RWPE1 (cell line): ENCODE measurements around the gene VPS37B.
"Not testable (repeated sequence)": the region's sequence is repeated elsewhere in the genome, so short reads cannot be mapped to it uniquely, and the experiment has no call there.

ENCODE experiments used
- CTCF ChIA-PET: fragments of 350-600 bp; sonication (Branson Sonifier 250); formaldehyde crosslinking; extraction: SDS; loops from one replicate; lab custom pipeline; 2021; lab: Yijun Ruan, JAX
- POLR2A ChIA-PET: fragments of 400-600 bp; formaldehyde crosslinking; extraction: SDS; loops from one replicate; lab custom pipeline; 2020; ENCODE audit warnings: antibody characterized with exemption; ENCODE audit not compliant: low non-redundant PET; lab: Yijun Ruan, JAX
- DNase-seq: peaks from one replicate; pipeline ENCODE4 v3.0.0; 2012; ENCODE audit warnings: low spot score
- H3K27ac ChIP-seq: fragments of 450-650 bp; 2 replicates; pipeline ENCODE4 v1.5.1; 2017
- TF ChIP-seq, protein P1 (sequence below): fragments of 450-650 bp; conservative IDR thresholded peaks from 2 replicates; pipeline ENCODE4 v1.5.1; 2017; ENCODE audit warnings: low read depth, mild to moderate bottlenecking

The VPS37B gene

GRCh38 chr12:122895704-122896636, at the start of gene VPS37B:
TSS of gene VPS37B (minus strand) at chr12:122896124. CDS start at chr12:122896062, 62 bp downstream.
- DNase-seq: peak; percentile 88
- CTCF ChIA-PET: interaction anchor here (0.5 to 1.1 kb wide), 3 partner anchors 26 to 70 kb away, joined by 3 read pairs; no protein-coding TSS in a partner anchor
- POLR2A ChIA-PET: interaction anchor here (0.7 kb wide), 2 partner anchors 44 to 121 kb away, joined by 4 to 5 read pairs; no protein-coding TSS in a partner anchor
- H3K27ac ChIP-seq: peak within 1 kb of the TSS; percentile 91
- TF ChIP-seq, protein P1, sequence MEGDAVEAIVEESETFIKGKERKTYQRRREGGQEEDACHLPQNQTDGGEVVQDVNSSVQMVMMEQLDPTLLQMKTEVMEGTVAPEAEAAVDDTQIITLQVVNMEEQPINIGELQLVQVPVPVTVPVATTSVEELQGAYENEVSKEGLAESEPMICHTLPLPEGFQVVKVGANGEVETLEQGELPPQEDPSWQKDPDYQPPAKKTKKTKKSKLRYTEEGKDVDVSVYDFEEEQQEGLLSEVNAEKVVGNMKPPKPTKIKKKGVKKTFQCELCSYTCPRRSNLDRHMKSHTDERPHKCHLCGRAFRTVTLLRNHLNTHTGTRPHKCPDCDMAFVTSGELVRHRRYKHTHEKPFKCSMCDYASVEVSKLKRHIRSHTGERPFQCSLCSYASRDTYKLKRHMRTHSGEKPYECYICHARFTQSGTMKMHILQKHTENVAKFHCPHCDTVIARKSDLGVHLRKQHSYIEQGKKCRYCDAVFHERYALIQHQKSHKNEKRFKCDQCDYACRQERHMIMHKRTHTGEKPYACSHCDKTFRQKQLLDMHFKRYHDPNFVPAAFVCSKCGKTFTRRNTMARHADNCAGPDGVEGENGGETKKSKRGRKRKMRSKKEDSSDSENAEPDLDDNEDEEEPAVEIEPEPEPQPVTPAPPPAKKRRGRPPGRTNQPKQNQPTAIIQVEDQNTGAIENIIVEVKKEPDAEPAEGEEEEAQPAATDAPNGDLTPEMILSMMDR: no peak

DNA sequence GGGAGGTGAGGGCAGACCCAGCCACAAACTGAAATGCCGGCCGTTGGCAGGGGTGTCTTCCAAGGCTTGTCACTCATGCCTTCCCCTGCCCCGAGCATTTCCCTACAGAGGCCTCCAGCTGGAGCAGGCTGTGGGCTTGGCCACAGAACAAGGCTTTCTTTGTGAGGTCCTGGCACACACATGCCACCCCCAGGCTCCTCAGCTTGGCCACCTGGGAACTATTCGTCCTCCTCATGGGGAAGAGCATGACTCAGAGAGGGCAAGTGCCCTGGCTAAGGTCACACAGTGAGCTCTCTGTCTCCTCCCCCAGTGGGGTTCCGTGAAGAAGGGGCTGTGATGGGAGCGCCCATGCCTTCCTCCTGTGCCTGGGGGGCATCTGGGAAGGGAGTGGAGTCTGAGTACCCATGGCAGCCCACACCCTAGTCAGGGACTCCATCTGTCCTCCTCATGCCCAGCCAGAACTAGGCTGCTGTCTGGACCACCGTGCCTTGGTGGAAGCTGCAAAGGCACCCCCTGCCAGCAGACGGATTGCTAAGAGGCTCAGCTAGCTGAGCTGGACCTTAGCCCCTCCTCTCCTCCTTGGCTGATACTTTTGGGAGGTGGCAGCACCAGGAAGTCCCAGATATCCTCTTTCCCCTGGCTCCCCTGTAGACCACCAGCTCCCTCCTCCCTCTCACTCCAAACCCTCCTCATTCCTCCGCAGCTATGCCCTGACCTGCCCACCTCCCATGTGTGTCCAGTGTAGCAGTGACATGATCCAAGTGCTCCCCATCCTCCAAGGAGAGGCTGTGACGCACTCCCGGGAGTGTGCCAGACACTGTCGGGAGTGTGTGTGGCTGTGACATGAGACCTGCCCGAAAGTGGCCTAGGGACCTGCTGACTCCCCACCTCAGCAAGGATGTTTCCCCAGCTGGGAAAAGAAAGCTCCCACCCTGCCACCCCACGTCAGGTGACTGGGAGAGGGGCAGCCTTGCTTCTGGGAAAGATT, 49.0 kb upstream of the VPS37B start:
- TF ChIP-seq, protein P1: no peak
- CTCF ChIA-PET: interaction anchor here (0.6 to 1.1 kb wide), 3 partner anchors 29 to 298 kb away, joined by 3 to 7 read pairs (median 3); no protein-coding TSS in a partner anchor
- POLR2A ChIA-PET: interaction anchor here (0.6 kb wide), 1 partner anchor 313 kb away, joined by 3 read pairs; no protein-coding TSS in a partner anchor
- H3K27ac ChIP-seq: peak overlapping the region; percentile 99
- peak; percentile 47 for DNase-seq

DNA sequence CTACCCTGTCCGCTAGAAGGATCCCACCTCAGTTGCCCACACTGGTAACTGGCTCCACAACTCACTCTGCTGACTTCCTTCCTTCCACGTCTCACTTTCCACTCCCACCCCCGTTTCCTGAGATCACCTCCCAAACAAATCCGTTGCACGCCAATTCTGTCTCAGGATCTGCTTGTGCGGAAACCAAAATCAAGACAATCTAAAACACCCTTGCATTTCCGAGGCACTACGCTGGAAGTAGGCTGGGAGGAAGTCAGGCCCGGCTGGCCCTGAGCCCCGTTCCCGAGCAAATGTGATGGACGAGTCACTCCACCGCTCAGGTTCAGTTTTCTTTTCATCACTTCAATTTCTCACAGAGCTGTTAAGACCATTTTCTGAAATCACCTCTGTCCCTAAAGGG, 47.3 kb upstream of the VPS37B start:
- no peak for DNase-seq
- CTCF ChIA-PET: interaction anchor here (0.5 kb wide), 1 partner anchor 27 kb away, joined by 3 read pairs; no protein-coding TSS in a partner anchor
- POLR2A ChIA-PET: no interaction called here
- peak overlapping the region; percentile 99 for H3K27ac ChIP-seq
- TF ChIP-seq, protein P1: no peak

- peak overlapping the region; percentile 99 for H3K27ac ChIP-seq
- TF ChIP-seq, protein P1: no peak
- ChIA-PET POLR2A (interaction anchor here (0.6 kb wide), 1 partner anchor 641 kb away, joined by 3 read pairs; no protein-coding TSS in a partner anchor), CTCF (no interaction called here)
- no peak for DNase-seq
Observed at GRCh38 chr12:122942637-122943036, 46.7 kb upstream of the VPS37B start.

DNA sequence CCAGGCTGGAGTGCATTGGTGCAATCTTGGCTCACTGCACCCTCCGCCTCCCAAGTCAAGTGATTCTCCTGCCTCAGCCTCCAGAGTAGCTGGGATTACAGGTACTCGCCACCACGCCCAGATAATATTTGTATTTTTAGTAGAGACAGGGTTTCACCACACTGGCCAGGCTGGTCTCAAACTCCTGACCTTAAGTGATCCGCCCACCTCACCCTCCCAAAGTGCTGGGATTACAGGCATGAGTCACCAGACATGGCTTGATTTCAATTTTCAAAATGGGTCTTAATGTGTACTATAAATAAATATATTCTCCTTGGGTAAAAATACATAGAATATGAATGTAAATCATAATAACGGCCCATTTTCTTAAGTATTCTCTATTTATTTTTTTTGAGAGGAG, 45.4 kb upstream of the VPS37B start:
- peak overlapping the region; percentile 99 for H3K27ac ChIP-seq
- DNase-seq, POLR2A ChIA-PET: not testable (repeated sequence)
- CTCF ChIA-PET: interaction anchor here (1.6 kb wide), 1 partner anchor 73 kb away, joined by 6 read pairs; no protein-coding TSS in a partner anchor

DNA sequence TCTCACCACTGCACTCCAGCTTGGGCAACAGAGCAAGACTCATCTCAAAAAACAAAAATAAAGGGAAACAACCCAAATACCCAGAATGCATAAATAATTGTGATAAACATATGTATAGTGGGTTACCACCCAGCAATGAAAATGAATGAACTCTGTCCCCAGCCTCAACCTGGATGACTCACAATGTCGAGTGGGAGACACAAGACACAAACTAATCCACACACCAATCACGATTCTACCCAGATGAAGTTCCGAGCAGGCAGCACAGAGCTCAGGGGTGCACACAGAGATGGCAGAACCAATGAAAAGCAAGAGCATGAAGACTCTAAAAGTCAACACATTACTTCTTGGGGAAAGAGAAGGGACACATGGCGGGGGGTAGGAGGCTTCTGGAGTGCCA, 43.2 kb upstream of the VPS37B start:
- POLR2A ChIA-PET: no interaction called here
- H3K27ac ChIP-seq: no peak overlapping the region
- DNase-seq: no peak
- CTCF ChIA-PET: interaction anchor here (0.8 kb wide), 1 partner anchor 36 kb away, joined by 3 read pairs; the partner anchor contains the start of gene OGFOD2
- TF ChIP-seq, protein P1: no peak
